IMR-90 (cell line): Measurements from ENCODE around the gene SH3D21. TPM values are rescaled to one million over a fixed set of nuclear protein-coding genes. Genes with fewer than 3 reads are reported as not detected.

Experiments
- ATAC-seq: fragments of 200-7000 bp; cut with Tn5 transposase; 2 replicates; pipeline ENCODE4 v1.9.1; 2020; ENCODE audit warnings: low read depth, mild to moderate bottlenecking, moderate library complexity
- BruUV-seq: library from RNA; stranded (reverse); fragments of 400-500 nt; replicated peaks from 2 replicates; lab custom pipeline; 2021; lab: Mats Ljungman, UMichigan
- CTCF ChIA-PET: fragments of 300-600 bp; formaldehyde crosslinking; extraction: SDS; loops from one replicate; lab custom pipeline; 2021; ENCODE audit warnings: antibody characterized with exemption; lab: Yijun Ruan, JAX
- POLR2A ChIA-PET: fragments of 300-600 bp; sonication (Branson Sonifier 250); formaldehyde crosslinking; loops from one replicate; lab custom pipeline; 2022; ENCODE audit warnings: antibody characterized with exemption; ENCODE audit not compliant: unreplicated experiment; lab: Charles Lee
- DNase-seq: peaks from one replicate; pipeline ENCODE4 v3.0.0; 2013
- H2AFZ ChIP-seq: replicated peaks from 2 replicates; pipeline ENCODE3; 2013; ENCODE audit warnings: low read length, mild to moderate bottlenecking; ENCODE audit not compliant: poor library complexity
- H2AK5ac ChIP-seq: 2 replicates; pipeline ENCODE4 v1.6.1; 2013; ENCODE audit warnings: low read depth, low read length, inconsistent platforms
- H2AK9ac ChIP-seq: replicated peaks from 2 replicates; pipeline ENCODE3; 2013; ENCODE audit warnings: mild to moderate bottlenecking, low read depth, low read length, moderate library complexity; ENCODE audit not compliant: poor library complexity
- H2BK120ac ChIP-seq: 2 replicates; pipeline ENCODE4 v1.6.1; 2013; ENCODE audit warnings: low read depth, low read length, inconsistent platforms
- H2BK15ac ChIP-seq: 3 replicates; pipeline ENCODE4 v1.6.1; 2013; ENCODE audit warnings: low read depth, low read length, inconsistent platforms
- H2BK20ac ChIP-seq: 2 replicates; pipeline ENCODE4 v1.6.1; 2013; ENCODE audit warnings: low read depth, mild to moderate bottlenecking, inconsistent platforms, low read length, moderate library complexity
- H2BK5ac ChIP-seq: 2 replicates; pipeline ENCODE4 v1.6.1; 2013; ENCODE audit warnings: mild to moderate bottlenecking, low read depth, low read length, inconsistent platforms; ENCODE audit not compliant: poor library complexity, severe bottlenecking
- H3K14ac ChIP-seq: replicated peaks from 2 replicates; pipeline ENCODE4 v1.6.1; 2013; ENCODE audit warnings: low read depth, low read length, inconsistent platforms
- H3K18ac ChIP-seq: 2 replicates; pipeline ENCODE4 v1.6.1; 2013; ENCODE audit warnings: low read depth, low read length, control low read depth
- H3K23ac ChIP-seq: 2 replicates; pipeline ENCODE4 v1.6.1; 2013; ENCODE audit warnings: low read depth, low read length, inconsistent platforms
- H3K27ac ChIP-seq: 2 replicates; pipeline ENCODE4 v1.5.1; 2013; ENCODE audit warnings: mild to moderate bottlenecking, control low read depth, low read length; ENCODE audit not compliant: insufficient read depth
- H3K27me3 ChIP-seq: 2 replicates; pipeline ENCODE4 v1.6.1; 2013; ENCODE audit warnings: low read length; ENCODE audit not compliant: control insufficient read depth, insufficient read depth
- H3K36me3 ChIP-seq: 2 replicates; pipeline ENCODE4 v1.6.1; 2013; ENCODE audit warnings: low read length, mixed read lengths; ENCODE audit not compliant: control insufficient read depth, insufficient read depth
- H3K4ac ChIP-seq: 2 replicates; pipeline ENCODE4 v1.6.1; 2013; ENCODE audit warnings: low read depth, low read length, inconsistent platforms
- H3K4me1 ChIP-seq: 2 replicates; pipeline ENCODE4 v1.6.1; 2013; ENCODE audit warnings: low read length, mixed read lengths; ENCODE audit not compliant: control insufficient read depth, insufficient read depth
- H3K4me2 ChIP-seq: 2 replicates; pipeline ENCODE4 v1.6.1; 2013; ENCODE audit warnings: low read depth, mild to moderate bottlenecking, control low read depth, low read length, moderate library complexity
- H3K4me3 ChIP-seq: 2 replicates; pipeline ENCODE4 v1.5.1; 2013; ENCODE audit warnings: low read depth, mild to moderate bottlenecking, control low read depth, low read length, moderate library complexity; ENCODE audit not compliant: insufficient read depth
- H3K56ac ChIP-seq: 2 replicates; pipeline ENCODE4 v1.6.1; 2013; ENCODE audit warnings: low read length, inconsistent platforms; ENCODE audit not compliant: insufficient read depth; ENCODE audit errors: extremely low read depth
- H3K79me1 ChIP-seq, 2 experiments: 2 replicates each; pipeline ENCODE4 v1.6.1; 2013; ENCODE audit warnings: low read length in 2 of 2, inconsistent platforms in 1 of 2, low read depth in 1 of 2
- H3K9ac ChIP-seq: 2 replicates; pipeline ENCODE4 v1.6.1; 2013; ENCODE audit warnings: low read depth, low read length, control low read depth
- H3K9me1 ChIP-seq: 2 replicates; pipeline ENCODE4 v1.6.1; 2013; ENCODE audit warnings: low read length, inconsistent platforms; ENCODE audit not compliant: insufficient read depth
- H3K9me3 ChIP-seq: 2 replicates; pipeline ENCODE4 v1.6.1; 2013; ENCODE audit warnings: low read length; ENCODE audit not compliant: control insufficient read depth, insufficient read depth
- H4K20me1 ChIP-seq: 2 replicates; pipeline ENCODE4 v1.6.1; 2013; ENCODE audit warnings: low read length, inconsistent platforms; ENCODE audit not compliant: insufficient read depth
- H4K5ac ChIP-seq: 2 replicates; pipeline ENCODE4 v1.6.1; 2013; ENCODE audit warnings: mild to moderate bottlenecking, low read depth, low read length, control low read depth
- H4K8ac ChIP-seq, 2 experiments: 2 replicates each; pipeline ENCODE4 v1.6.1; 2013; ENCODE audit warnings: low read depth in 2 of 2, low read length in 2 of 2, control low read depth in 1 of 2, inconsistent platforms in 1 of 2
- H4K91ac ChIP-seq: 2 replicates; pipeline ENCODE4 v1.6.1; 2013; ENCODE audit warnings: low read depth, low read length, inconsistent platforms; ENCODE audit not compliant: insufficient read depth
- CEBPB ChIP-seq: IDR thresholded peaks from 2 replicates; pipeline ENCODE4 v1.6.1; 2012; ENCODE audit warnings: low read depth, low read length, improper control_type of control experiment
- RCOR1 ChIP-seq: IDR thresholded peaks from 2 replicates; pipeline ENCODE4 v1.6.1; 2012; ENCODE audit warnings: mild to moderate bottlenecking, low read length, improper control_type of control experiment; ENCODE audit not compliant: insufficient replicate concordance
- WGBS, 2 experiments: methylation state at CpG; one replicate each; pipeline versions ENCODE4 v1.1.5 to v1.1.7; 2013; ENCODE audit warnings: missing lambda C conversion rate in 2 of 2; ENCODE audit not compliant: insufficient read length in 1 of 2; ENCODE audit errors: extremely low coverage in 2 of 2; 5-methylcytosine and 5-hydroxymethylcytosine counted together
- dilution Hi-C: fragments of 300-500 bp; cut with HindIII; formaldehyde crosslinking; loops from one replicate; pipeline ENCODE4 v1.14.3; 2018; ENCODE audit warnings: low sequenced_read_pairs; ENCODE audit not compliant: unreplicated experiment
- in situ Hi-C: fragments of 300-500 bp; cut with MboI; formaldehyde crosslinking; loops from 3 replicates; pipeline ENCODE4 v1.14.3; 2019; ENCODE audit warnings: low sequenced_read_pairs, inconsistent platforms, mixed read lengths
- intact Hi-C: fragments of 100-400 bp; cut with micrococcal nuclease; formaldehyde crosslinking; loops from 2 replicates; pipeline ENCODE4 v1.10.0; 2022
- polyA plus RNA-seq, 3 experiments: library from polyadenylated mRNA; depleted of rRNA; stranded (reverse); fragments of >200 nt; gene quantifications; 2 replicates each; pipeline ENCODE4 v1.2.3, GENCODE V29; 2012; ENCODE audit warnings: low replicate concordance in 1 of 3
- total RNA-seq: library from RNA; depleted of rRNA; stranded (reverse); fragments of >200 nt; gene quantifications from 2 replicates; pipeline ENCODE4 v1.2.3, GENCODE V29; 2012

Gene SH3D21
- total and polyA plus RNA-seq, 2 of the 4 experiments (the other 2 are of a cell fraction) = 1.8 to 11.9 TPM

GRCh38 chr1:36279110-36279788 lies 26.9 kb upstream of the SH3D21 start:
- no peak overlapping the region for H2AK9ac ChIP-seq
- no peak overlapping the region for H3K56ac ChIP-seq
- no peak overlapping the region for H3K4ac ChIP-seq
- H3K14ac ChIP-seq = no peak overlapping the region
- H3K9me3 ChIP-seq = no peaks in the 10 kb centered on the region
- no peak overlapping the region for H2BK120ac ChIP-seq
- H3K79me1 ChIP-seq = peaks cover 18 to 47% of the 10 kb centered on the region in 2 experiments
- H4K5ac ChIP-seq = no peak overlapping the region
- no peak overlapping the region for H2BK15ac ChIP-seq
- no peaks in the 10 kb centered on the region for H3K9me1 ChIP-seq
- peak; percentile 66 for DNase-seq
- H3K4me1 ChIP-seq = peaks cover 3% of the 10 kb centered on the region; the same call in 1 of the 2 replicates
- peaks cover 8% of the 10 kb centered on the region for H3K36me3 ChIP-seq
- H3K23ac ChIP-seq = no peak overlapping the region
- no peak overlapping the region for H4K91ac ChIP-seq
- no peak overlapping the region for H3K4me3 ChIP-seq
- peaks cover 47% of the 10 kb centered on the region for H4K20me1 ChIP-seq
- H2AFZ ChIP-seq = no peak overlapping the region
- dilution Hi-C loops (no loop called here), intact Hi-C loops (no loop called here), in situ Hi-C loops (no loop called here)
- H3K9ac ChIP-seq = no peak overlapping the region
- ChIA-PET CTCF (no interaction called here), POLR2A (no interaction called here)
- ATAC-seq = 0 out of 2 replicates have a peak, but pooled peaks have one; percentile 40
- WGBS, 2 experiments = no CpG with 5 or more reads among the region's 2 CpGs
- no peak overlapping the region for H2AK5ac ChIP-seq
- no TSS peak for BruUV-seq
- H3K4me2 ChIP-seq = no peak overlapping the region
- H3K18ac ChIP-seq = no peak overlapping the region
- no peak overlapping the region for H4K8ac ChIP-seq
- H2BK20ac ChIP-seq = no peak overlapping the region
- H3K27ac ChIP-seq = no peak overlapping the region
- TF ChIP-seq CEBPB = peak; percentile 45; the same call in 1 of the 2 replicates
- no peak for TF ChIP-seq RCOR1
- no peak overlapping the region for H2BK5ac ChIP-seq
- no peaks in the 10 kb centered on the region for H3K27me3 ChIP-seq
